Measurements from ENCODE around the gene GET4. TPM values are rescaled to one million over a fixed set of nuclear protein-coding genes. Genes with fewer than 3 reads are reported as not detected.

Gene GET4
- total and polyA plus RNA-seq, 4 donors: 19.5 to 34.7 (median 27.3) TPM

GRCh38 chr7:945556-946255, 69.4 kb downstream of the GET4 start:
- TF ChIP-seq EGR1 (IDR thresholded peaks at IDR 0.05; ENCODE audit: low read depth in 2 of 2) (no peak), HNF4G (IDR thresholded peaks at IDR 0.05) (no peak), NR2F2 (IDR thresholded peaks at IDR 0.05) (no peak), CTCF (IDR thresholded peaks at IDR 0.05; ENCODE audit: low read depth, low read length, missing input control) (no peak), FOXA1 (IDR thresholded peaks at IDR 0.05) (no peak), RXRA (IDR thresholded peaks at IDR 0.05) (no peak), RAD21 (IDR thresholded peaks at IDR 0.05) (no peak), HNF4A (conservative IDR thresholded peaks at IDR 0.05) (no peak), TAF1 (conservative IDR thresholded peaks at IDR 0.05) (no peak)
- TF ChIP-seq, protein P1, sequence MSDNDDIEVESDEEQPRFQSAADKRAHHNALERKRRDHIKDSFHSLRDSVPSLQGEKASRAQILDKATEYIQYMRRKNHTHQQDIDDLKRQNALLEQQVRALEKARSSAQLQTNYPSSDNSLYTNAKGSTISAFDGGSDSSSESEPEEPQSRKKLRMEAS (IDR thresholded peaks at IDR 0.05): no peak
- TF ChIP-seq, protein P2, sequence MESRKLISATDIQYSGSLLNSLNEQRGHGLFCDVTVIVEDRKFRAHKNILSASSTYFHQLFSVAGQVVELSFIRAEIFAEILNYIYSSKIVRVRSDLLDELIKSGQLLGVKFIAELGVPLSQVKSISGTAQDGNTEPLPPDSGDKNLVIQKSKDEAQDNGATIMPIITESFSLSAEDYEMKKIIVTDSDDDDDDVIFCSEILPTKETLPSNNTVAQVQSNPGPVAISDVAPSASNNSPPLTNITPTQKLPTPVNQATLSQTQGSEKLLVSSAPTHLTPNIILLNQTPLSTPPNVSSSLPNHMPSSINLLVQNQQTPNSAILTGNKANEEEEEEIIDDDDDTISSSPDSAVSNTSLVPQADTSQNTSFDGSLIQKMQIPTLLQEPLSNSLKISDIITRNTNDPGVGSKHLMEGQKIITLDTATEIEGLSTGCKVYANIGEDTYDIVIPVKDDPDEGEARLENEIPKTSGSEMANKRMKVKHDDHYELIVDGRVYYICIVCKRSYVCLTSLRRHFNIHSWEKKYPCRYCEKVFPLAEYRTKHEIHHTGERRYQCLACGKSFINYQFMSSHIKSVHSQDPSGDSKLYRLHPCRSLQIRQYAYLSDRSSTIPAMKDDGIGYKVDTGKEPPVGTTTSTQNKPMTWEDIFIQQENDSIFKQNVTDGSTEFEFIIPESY (IDR thresholded peaks at IDR 0.05): no peak
- TF ChIP-seq, protein P3, sequence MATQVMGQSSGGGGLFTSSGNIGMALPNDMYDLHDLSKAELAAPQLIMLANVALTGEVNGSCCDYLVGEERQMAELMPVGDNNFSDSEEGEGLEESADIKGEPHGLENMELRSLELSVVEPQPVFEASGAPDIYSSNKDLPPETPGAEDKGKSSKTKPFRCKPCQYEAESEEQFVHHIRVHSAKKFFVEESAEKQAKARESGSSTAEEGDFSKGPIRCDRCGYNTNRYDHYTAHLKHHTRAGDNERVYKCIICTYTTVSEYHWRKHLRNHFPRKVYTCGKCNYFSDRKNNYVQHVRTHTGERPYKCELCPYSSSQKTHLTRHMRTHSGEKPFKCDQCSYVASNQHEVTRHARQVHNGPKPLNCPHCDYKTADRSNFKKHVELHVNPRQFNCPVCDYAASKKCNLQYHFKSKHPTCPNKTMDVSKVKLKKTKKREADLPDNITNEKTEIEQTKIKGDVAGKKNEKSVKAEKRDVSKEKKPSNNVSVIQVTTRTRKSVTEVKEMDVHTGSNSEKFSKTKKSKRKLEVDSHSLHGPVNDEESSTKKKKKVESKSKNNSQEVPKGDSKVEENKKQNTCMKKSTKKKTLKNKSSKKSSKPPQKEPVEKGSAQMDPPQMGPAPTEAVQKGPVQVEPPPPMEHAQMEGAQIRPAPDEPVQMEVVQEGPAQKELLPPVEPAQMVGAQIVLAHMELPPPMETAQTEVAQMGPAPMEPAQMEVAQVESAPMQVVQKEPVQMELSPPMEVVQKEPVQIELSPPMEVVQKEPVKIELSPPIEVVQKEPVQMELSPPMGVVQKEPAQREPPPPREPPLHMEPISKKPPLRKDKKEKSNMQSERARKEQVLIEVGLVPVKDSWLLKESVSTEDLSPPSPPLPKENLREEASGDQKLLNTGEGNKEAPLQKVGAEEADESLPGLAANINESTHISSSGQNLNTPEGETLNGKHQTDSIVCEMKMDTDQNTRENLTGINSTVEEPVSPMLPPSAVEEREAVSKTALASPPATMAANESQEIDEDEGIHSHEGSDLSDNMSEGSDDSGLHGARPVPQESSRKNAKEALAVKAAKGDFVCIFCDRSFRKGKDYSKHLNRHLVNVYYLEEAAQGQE (IDR thresholded peaks at IDR 0.05): no peak
- no peak overlapping the region for H3K27ac ChIP-seq (ENCODE audit: low read depth in 1 of 2, low read length in 2 of 2)
- no peak overlapping the region for H3K9ac ChIP-seq (ENCODE audit: low read depth in 1 of 2, low read length in 2 of 2)
- WGBS: 63% methylated on average over 30 of the region's 30 CpGs
- no peaks in the 10 kb centered on the region for H3K9me3 ChIP-seq (ENCODE audit: control insufficient read depth in 4 of 4, low read length in 3 of 4)
- DNase-seq (ENCODE audit: low spot score): no peak
- no peaks in the 10 kb centered on the region for H3K27me3 ChIP-seq (ENCODE audit: control insufficient read depth in 4 of 4, insufficient read depth in 4 of 4, low read length in 3 of 4)
- H3K4me3 ChIP-seq (ENCODE audit: low read depth in 1 of 3, low read length in 3 of 3): no peak overlapping the region
- H3K36me3 ChIP-seq (ENCODE audit: control insufficient read depth in 4 of 4, insufficient read depth in 3 of 4, low read depth in 1 of 4, low read length in 3 of 4): no peaks in the 10 kb centered on the region
- H3K4me1 ChIP-seq (ENCODE audit: control insufficient read depth in 4 of 4, insufficient read depth in 4 of 4, low read length in 3 of 4): no peaks in the 10 kb centered on the region

Other genes starting within 250 kb of the GET4 start
- 10 to 100 TPM in 1 of 2 donors, 1 to 10 TPM in 1; 8.7 to 10.4 TPM for gene DNAAF5, start 149.9 kb upstream of the GET4 start, total RNA-seq
- gene DNAAF5, start 149.9 kb upstream of the GET4 start, polyA plus RNA-seq: 10 to 100 TPM in 1 of 2 donors, 1 to 10 TPM in 1; 3.1 to 11.1 TPM
- 10 to 100 TPM; 11.1 to 14.4 TPM for gene PRKAR1B, start 149.3 kb upstream of the GET4 start, total RNA-seq
- gene PRKAR1B, start 149.3 kb upstream of the GET4 start, polyA plus RNA-seq: 10 to 100 TPM; 11.8 to 13.0 TPM
- 100 to 1,000 TPM in 1 of 2 donors, 10 to 100 TPM in 1; 50.9 to 162 TPM for gene SUN1, start 44.1 kb upstream of the GET4 start, total RNA-seq
- gene SUN1, start 44.1 kb upstream of the GET4 start, polyA plus RNA-seq: 10 to 100 TPM; 24.8 to 29.2 TPM
- gene ADAP1, start 78.1 kb downstream of the GET4 start, total RNA-seq: 1 to 10 TPM; 3.2 to 3.7 TPM
- 1 to 10 TPM in 1 of 2 donors, under 1 TPM in 1; 0.46 to 2.2 TPM for gene ADAP1, start 78.1 kb downstream of the GET4 start, polyA plus RNA-seq
- 1 to 10 TPM; 5.2 to 9.8 TPM for gene COX19, start 99.0 kb downstream of the GET4 start, total RNA-seq
- 1 to 10 TPM; 2.2 to 4.5 TPM for gene COX19, start 99.0 kb downstream of the GET4 start, polyA plus RNA-seq
- under 1 TPM in 1 of 2 donors, not detected in 1; 0.28 TPM for gene CYP2W1, start 106.6 kb downstream of the GET4 start, total RNA-seq
- gene CYP2W1, start 106.6 kb downstream of the GET4 start, polyA plus RNA-seq: not detected
- gene GPR146, start 168.0 kb downstream of the GET4 start, total RNA-seq: 10 to 100 TPM; 27.9 to 33.5 TPM
- 10 to 100 TPM; 15.5 to 25.4 TPM for gene GPR146, start 168.0 kb downstream of the GET4 start, polyA plus RNA-seq
- gene GPER1, start 211.6 kb downstream of the GET4 start, total RNA-seq: 1 to 10 TPM; 2.9 to 6.7 TPM
- 10 to 100 TPM in 1 of 2 donors, 1 to 10 TPM in 1; 8.0 to 23.1 TPM for gene GPER1, start 211.6 kb downstream of the GET4 start, polyA plus RNA-seq